Thyroid gland (tissue), 4 donors: ENCODE results near the gene ZSCAN23. TPM values are rescaled to one million over a fixed set of nuclear protein-coding genes. Genes with fewer than 3 reads are reported as not detected.
A peak's percentile ranks its signal among the peaks of the same experiment; 100 is the strongest.

ENCODE experiments used
- DNase-seq, 2 donors: peaks; one replicate each; pipeline ENCODE4 v3.0.0-alpha.2; 2019
- H3K27ac ChIP-seq, 3 donors: fragments of 200-600 bp; sonication (generic); 1 replicate in 2 of 3; 2 replicates in 1 of 3; pipeline ENCODE4 v1.5.1; 2016 to 2019; ENCODE audit warnings: mild to moderate bottlenecking in 1 of 3, moderate library complexity in 1 of 3
- H3K27me3 ChIP-seq: fragments of 200-600 bp; sonication (generic); one replicate; pipeline ENCODE4 v1.5.1; 2019
- H3K36me3 ChIP-seq, 2 donors: fragments of 200-600 bp; sonication (generic); one replicate each; pipeline ENCODE4 v1.5.1; 2016 to 2019
- H3K4me1 ChIP-seq, 2 donors: fragments of 200-600 bp; sonication (generic); one replicate each; pipeline ENCODE4 v1.5.1; 2017 to 2019
- H3K4me3 ChIP-seq, 3 donors: fragments of 200-600 bp; sonication (generic); replicated peaks in 1 of 3; 1 replicate in 2 of 3; 2 replicates in 1 of 3; pipeline ENCODE4 v1.5.1; 2016; ENCODE audit warnings: mild to moderate bottlenecking in 1 of 3
- H3K9me3 ChIP-seq: fragments of 200-600 bp; sonication (generic); one replicate; pipeline ENCODE4 v1.5.1; 2017
- POLR2A ChIP-seq, 2 donors: fragments of 450-650 bp; IDR thresholded peaks; one replicate each; pipeline ENCODE4 v1.6.1; 2017; ENCODE audit warnings: antibody characterized with exemption in 2 of 2, mild to moderate bottlenecking in 2 of 2, moderate library complexity in 1 of 2
- WGBS, 2 donors: methylation state at CpG; one replicate each; pipeline ENCODE4 v1.1.5; 2017; 5-methylcytosine and 5-hydroxymethylcytosine counted together
- intact Hi-C: fragments of 100-400 bp; cut with DNase I; formaldehyde crosslinking; loops from one replicate; pipeline ENCODE4 v1.15.1; 2023
- small RNA-seq: library from RNA; depleted of rRNA; stranded (forward); fragments of <200 nt; gene quantifications from one replicate; pipeline ENCODE3, GENCODE V24; 2016
- total RNA-seq, 4 donors: library from RNA; depleted of rRNA; stranded (reverse); fragments of >200 nt; gene quantifications; one replicate each; pipeline ENCODE4 v1.2.3, GENCODE V29; 2016
- TF ChIP-seq, protein P1 (sequence below), 6 experiments: fragments of 200-600 bp in 3 of 6; fragments of 450-650 bp in 3 of 6; sonication (generic) in 3 of 6; IDR thresholded peaks; one replicate each; pipeline ENCODE4 v1.5.1; 2016 to 2019; ENCODE audit warnings: antibody characterized with exemption in 6 of 6, mild to moderate bottlenecking in 2 of 6, inconsistent platforms in 1 of 6, moderate library complexity in 1 of 6

ZSCAN23 gene
- total RNA-seq, 4 donors from 2014 or later = 4.1 to 8.2 (median 6.6) TPM

DNA sequence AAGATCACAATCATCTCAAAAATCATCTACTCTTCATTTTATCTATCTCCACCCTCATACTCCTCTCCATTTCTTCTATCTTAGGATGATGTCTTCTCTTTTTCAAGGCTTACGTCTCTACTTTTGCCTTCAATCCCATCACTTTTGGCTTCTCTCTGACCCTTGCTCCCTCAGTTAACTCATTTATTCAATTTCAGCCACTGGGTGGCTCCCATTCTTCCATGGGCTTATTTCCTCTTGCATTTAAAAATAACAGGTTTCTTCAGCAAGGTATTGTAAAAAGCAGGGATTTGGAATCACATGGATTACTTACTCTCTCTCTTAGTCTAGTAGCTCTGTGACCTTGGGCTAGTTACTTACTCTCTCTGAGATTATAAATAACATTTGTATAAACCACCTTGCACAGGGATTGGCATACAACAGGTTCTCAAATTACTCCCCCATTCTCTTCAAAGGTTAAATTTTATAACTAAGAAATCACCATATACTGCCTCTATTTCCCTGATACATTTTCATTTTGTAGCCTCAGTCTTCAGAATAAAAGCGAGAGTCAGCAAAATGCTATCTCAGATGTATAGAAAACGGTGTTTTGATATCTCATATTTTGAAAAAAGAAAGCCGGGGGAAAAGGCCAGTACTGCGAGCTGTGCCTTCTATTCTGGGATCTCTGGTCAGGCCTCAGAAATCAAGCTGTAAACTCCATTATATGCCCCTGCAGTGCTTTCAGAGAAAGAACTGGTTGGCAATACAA, 49.2 kb downstream of the ZSCAN23 start:
- Histone ChIP-seq H3K27ac (no peak overlapping the region), H3K9me3 (no peaks in the 10 kb centered on the region), H3K4me1 (peaks cover 4 to 42% of the 10 kb centered on the region in 2 donors), H3K27me3 (no peaks in the 10 kb centered on the region), H3K4me3 (no peak overlapping the region), H3K36me3 (peaks cover 29 to 31% of the 10 kb centered on the region in 2 donors)
- intact Hi-C loops = no loop called here
- no peak for DNase-seq
- no peak for TF ChIP-seq POLR2A (IDR thresholded peaks at IDR 0.05)
- TF ChIP-seq, protein P1, sequence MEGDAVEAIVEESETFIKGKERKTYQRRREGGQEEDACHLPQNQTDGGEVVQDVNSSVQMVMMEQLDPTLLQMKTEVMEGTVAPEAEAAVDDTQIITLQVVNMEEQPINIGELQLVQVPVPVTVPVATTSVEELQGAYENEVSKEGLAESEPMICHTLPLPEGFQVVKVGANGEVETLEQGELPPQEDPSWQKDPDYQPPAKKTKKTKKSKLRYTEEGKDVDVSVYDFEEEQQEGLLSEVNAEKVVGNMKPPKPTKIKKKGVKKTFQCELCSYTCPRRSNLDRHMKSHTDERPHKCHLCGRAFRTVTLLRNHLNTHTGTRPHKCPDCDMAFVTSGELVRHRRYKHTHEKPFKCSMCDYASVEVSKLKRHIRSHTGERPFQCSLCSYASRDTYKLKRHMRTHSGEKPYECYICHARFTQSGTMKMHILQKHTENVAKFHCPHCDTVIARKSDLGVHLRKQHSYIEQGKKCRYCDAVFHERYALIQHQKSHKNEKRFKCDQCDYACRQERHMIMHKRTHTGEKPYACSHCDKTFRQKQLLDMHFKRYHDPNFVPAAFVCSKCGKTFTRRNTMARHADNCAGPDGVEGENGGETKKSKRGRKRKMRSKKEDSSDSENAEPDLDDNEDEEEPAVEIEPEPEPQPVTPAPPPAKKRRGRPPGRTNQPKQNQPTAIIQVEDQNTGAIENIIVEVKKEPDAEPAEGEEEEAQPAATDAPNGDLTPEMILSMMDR (IDR thresholded peaks at IDR 0.05) = peak in 3 of 6 experiments; percentile 11 to 29 (median 29)
- 92 to 93% methylated on average over 5 of the region's 5 CpGs for WGBS, 2 donors

DNA sequence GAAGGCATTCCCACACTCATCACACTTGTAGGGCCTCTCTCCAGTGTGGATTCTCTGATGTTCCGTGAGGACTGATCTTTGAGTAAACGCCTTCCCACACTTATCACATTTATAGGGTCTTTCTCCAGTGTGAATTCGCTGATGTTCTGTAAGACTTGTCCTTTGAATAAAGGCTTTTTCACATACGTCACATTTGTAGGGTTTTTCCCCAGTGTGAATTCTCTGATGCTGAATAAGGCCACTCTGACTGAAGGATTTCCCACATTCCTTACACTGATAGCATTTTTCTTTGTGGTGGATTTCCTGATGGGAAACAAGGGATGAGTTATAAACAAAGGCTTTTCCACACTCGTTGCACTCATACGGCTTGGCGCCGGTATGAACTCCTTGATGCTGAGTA, 52.6 kb downstream of the ZSCAN23 start:
- Histone ChIP-seq H3K4me1 (peaks cover 0 to 15% of the 10 kb centered on the region in 2 donors), H3K27me3 (no peaks in the 10 kb centered on the region), H3K9me3 (no peaks in the 10 kb centered on the region), H3K27ac (no peak overlapping the region), H3K36me3 (peaks cover 31 to 35% of the 10 kb centered on the region in 2 donors), H3K4me3 (no peak overlapping the region)
- TF ChIP-seq POLR2A (IDR thresholded peaks at IDR 0.05) = no peak
- TF ChIP-seq, protein P1 (IDR thresholded peaks at IDR 0.05) = no peak
- intact Hi-C loops = no loop called here
- WGBS, 2 donors = 93 to 95% methylated on average over 8 of the region's 8 CpGs
- no peak for DNase-seq

DNA sequence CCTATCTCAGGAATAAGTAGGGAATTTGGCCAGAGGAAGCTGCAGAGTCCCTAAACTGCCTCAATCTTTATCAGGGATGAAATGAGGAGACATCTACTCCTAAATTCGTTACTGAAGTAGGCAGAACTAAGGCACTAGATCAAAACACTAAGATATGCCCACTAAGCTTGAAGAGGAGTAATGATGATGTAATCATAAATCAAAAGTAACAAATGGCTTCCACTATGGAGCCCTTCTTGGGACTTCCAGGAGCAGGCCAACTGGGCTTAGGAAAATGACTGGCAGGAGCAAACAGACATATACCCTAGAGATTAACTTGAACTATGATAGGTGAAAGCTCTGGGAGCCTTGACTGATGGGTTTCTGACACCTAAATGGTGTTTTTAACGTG, 59.2 kb downstream of the ZSCAN23 start:
- TF ChIP-seq, protein P1 (IDR thresholded peaks at IDR 0.05) = no peak
- no peak for TF ChIP-seq POLR2A (IDR thresholded peaks at IDR 0.05)
- H3K4me3 ChIP-seq = no peak overlapping the region
- intact Hi-C loops = no loop called here
- no peaks in the 10 kb centered on the region for H3K9me3 ChIP-seq
- DNase-seq = no peak
- peaks cover 0 to 6% of the 10 kb centered on the region in 2 donors for H3K4me1 ChIP-seq
- H3K27ac ChIP-seq = no peak overlapping the region
- peaks cover 4 to 13% of the 10 kb centered on the region in 2 donors for H3K36me3 ChIP-seq
- H3K27me3 ChIP-seq = no peaks in the 10 kb centered on the region
- WGBS, 2 donors = 81 to 82% methylated on average over 2 of the region's 2 CpGs

DNA sequence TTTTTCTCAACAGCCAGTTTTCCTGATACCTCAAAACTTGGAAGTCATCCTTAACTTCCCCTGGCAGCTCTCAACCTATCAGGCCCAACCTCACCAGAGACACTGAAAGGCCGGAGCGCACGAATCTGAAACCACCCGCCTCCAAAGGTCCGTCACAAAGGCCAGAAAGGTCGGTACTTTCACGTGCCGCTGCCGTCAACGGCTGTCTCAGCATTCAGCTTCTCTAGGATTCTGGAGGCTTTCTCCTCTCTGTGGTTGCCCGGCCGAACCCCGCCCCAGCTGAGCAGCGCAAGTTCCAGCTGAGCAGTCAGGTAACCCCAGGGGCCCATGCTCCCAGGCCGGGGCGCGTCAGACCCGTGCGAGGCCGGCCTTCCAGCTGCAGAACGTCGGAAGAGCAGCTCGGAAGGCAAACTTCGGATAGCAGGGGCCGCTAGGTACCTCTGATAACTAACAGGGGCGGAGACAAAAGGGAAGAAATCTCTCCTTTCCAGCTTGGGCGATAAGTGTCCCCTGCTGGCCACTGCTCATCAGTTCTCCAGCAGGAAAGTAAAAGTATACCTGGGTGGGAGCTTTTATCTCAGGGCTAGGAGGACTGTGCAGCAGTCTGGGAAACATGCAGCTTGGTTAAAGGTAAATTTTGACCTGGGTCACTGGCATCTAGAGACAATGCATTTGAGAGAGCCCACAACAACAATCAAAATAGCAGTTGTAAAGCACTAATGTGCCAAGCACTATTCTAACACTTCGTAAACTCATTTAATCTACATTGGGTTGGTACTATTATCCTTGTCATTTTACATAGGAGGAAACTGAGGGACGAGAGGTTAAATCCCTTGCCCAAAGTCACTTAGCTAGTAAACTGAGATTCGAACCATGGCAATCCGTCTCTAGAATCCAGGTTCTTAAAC, 59.8 kb downstream of the ZSCAN23 start:
- peaks cover 4 to 9% of the 10 kb centered on the region in 2 donors for H3K36me3 ChIP-seq
- peak overlapping the region in 2 of 3 donors; percentile 7 to 38 for H3K4me3 ChIP-seq
- H3K27ac ChIP-seq = peak overlapping the region; percentile 59 to 76 (median 60)
- no peaks in the 10 kb centered on the region for H3K9me3 ChIP-seq
- WGBS, 2 donors = 13 to 20% methylated on average over 31 of the region's 31 CpGs
- peak; percentile 90 to 92 for DNase-seq
- H3K27me3 ChIP-seq = no peaks in the 10 kb centered on the region
- peak in 1 of 2 donors; percentile 38 for TF ChIP-seq POLR2A (IDR thresholded peaks at IDR 0.05)
- TF ChIP-seq, protein P1 (IDR thresholded peaks at IDR 0.05) = peak in 5 of 6 experiments; percentile 16 to 56 (median 45)
- H3K4me1 ChIP-seq = peaks cover 0 to 6% of the 10 kb centered on the region in 2 donors
- intact Hi-C loops = no loop called here

Small RNA genes within 50 kb of the gene (small RNA-seq; reads per million reads assigned to genes)
- not detected for gene RNU2-45P

Other genes starting within 250 kb of the ZSCAN23 start
- gene ZSCAN9, start 218.2 kb downstream of the ZSCAN23 start, total RNA-seq = 10 to 100 TPM; 13.0 to 18.7 (median 14.8) TPM
- gene ZKSCAN4, start 191.2 kb downstream of the ZSCAN23 start, total RNA-seq = 1 to 10 TPM; 4.4 to 5.9 (median 5.2) TPM
- gene NKAPL, start 184.2 kb downstream of the ZSCAN23 start, total RNA-seq = under 1 TPM in 3 of 4 donors, not detected in 1; 0.67 to 0.68 (median 0.67) TPM
- gene ZSCAN26, start 176.3 kb downstream of the ZSCAN23 start, total RNA-seq = 10 to 100 TPM; 20.9 to 41.2 (median 36.2) TPM
- 1 to 10 TPM; 1.4 to 5.4 (median 4.1) TPM for gene PGBD1, start 161.9 kb downstream of the ZSCAN23 start, total RNA-seq
- 10 to 100 TPM; 17.2 to 70.1 (median 57.5) TPM for gene ZSCAN31, start 107.3 kb downstream of the ZSCAN23 start, total RNA-seq
- gene ZKSCAN3, start 93.5 kb downstream of the ZSCAN23 start, total RNA-seq = 10 to 100 TPM in 1 of 4 donors, 1 to 10 TPM in 3; 7.0 to 10.5 (median 8.6) TPM
- 10 to 100 TPM in 2 of 4 donors, 1 to 10 TPM in 2; 8.1 to 13.3 (median 9.5) TPM for gene ZSCAN12, start 43.7 kb downstream of the ZSCAN23 start, total RNA-seq
- gene GPX6, start 72.3 kb upstream of the ZSCAN23 start, total RNA-seq = not detected
- gene GPX5, start 82.4 kb upstream of the ZSCAN23 start, total RNA-seq = not detected